ENCODE data around the gene CYREN.

The CYREN gene

GRCh38 chr7:135186841-135187253 lies 16.3 kb upstream of the CYREN start:
- Histone ChIP-seq H3K27ac (ENCODE audit: low read depth, low read length) (no peak overlapping the region), H3K36me3 (ENCODE audit: insufficient read depth, low read length) (peaks cover 20% of the 10 kb centered on the region; the same call in 1 of the 2 replicates), H3K27me3 (ENCODE audit: insufficient read depth, low read length) (no peaks in the 10 kb centered on the region), H2AFZ (ENCODE audit: low read length, unreplicated experiment) (no peak overlapping the region), H3K4me3 (ENCODE audit: low read depth, low read length) (no peak overlapping the region), H3K79me2 (ENCODE audit: control insufficient read depth, insufficient read depth, low read length, unreplicated experiment) (no peaks in the 10 kb centered on the region), H3K4me1 (ENCODE audit: control insufficient read depth, insufficient read depth, low read length, unreplicated experiment) (no peaks in the 10 kb centered on the region)

GRCh38 chr7:135186261-135186540 lies 15.7 kb upstream of the CYREN start:
- Histone ChIP-seq H3K27me3 (ENCODE audit: insufficient read depth, low read length) (no peaks in the 10 kb centered on the region), H3K36me3 (ENCODE audit: insufficient read depth, low read length) (peaks cover 24% of the 10 kb centered on the region; the same call in 1 of the 2 replicates), H3K79me2 (ENCODE audit: control insufficient read depth, insufficient read depth, low read length, unreplicated experiment) (no peaks in the 10 kb centered on the region), H2AFZ (ENCODE audit: low read length, unreplicated experiment) (no peak overlapping the region), H3K4me1 (ENCODE audit: control insufficient read depth, insufficient read depth, low read length, unreplicated experiment) (no peaks in the 10 kb centered on the region), H3K27ac (ENCODE audit: low read depth, low read length) (no peak overlapping the region), H3K4me3 (ENCODE audit: low read depth, low read length) (no peak overlapping the region)

- H3K36me3 ChIP-seq (ENCODE audit: insufficient read depth, low read length) = peaks cover 27% of the 10 kb centered on the region; the same call in 1 of the 2 replicates
- H3K27ac ChIP-seq (ENCODE audit: low read depth, low read length) = no peak overlapping the region
- H3K4me1 ChIP-seq (ENCODE audit: control insufficient read depth, insufficient read depth, low read length, unreplicated experiment) = no peaks in the 10 kb centered on the region
- H2AFZ ChIP-seq (ENCODE audit: low read length, unreplicated experiment) = no peak overlapping the region
- H3K27me3 ChIP-seq (ENCODE audit: insufficient read depth, low read length) = no peaks in the 10 kb centered on the region
- H3K4me3 ChIP-seq (ENCODE audit: low read depth, low read length) = no peak overlapping the region
- H3K79me2 ChIP-seq (ENCODE audit: control insufficient read depth, insufficient read depth, low read length, unreplicated experiment) = no peaks in the 10 kb centered on the region
These were observed 15.2 kb upstream of the CYREN start for GRCh38 chr7:135185471-135186260.

- Histone ChIP-seq H3K79me2 (ENCODE audit: control insufficient read depth, insufficient read depth, low read length, unreplicated experiment) (no peaks in the 10 kb centered on the region), H3K4me3 (ENCODE audit: low read depth, low read length) (no peak overlapping the region), H3K36me3 (ENCODE audit: insufficient read depth, low read length) (peaks cover 33% of the 10 kb centered on the region; the same call in 1 of the 2 replicates), H3K27me3 (ENCODE audit: insufficient read depth, low read length) (no peaks in the 10 kb centered on the region), H2AFZ (ENCODE audit: low read length, unreplicated experiment) (no peak overlapping the region), H3K4me1 (ENCODE audit: control insufficient read depth, insufficient read depth, low read length, unreplicated experiment) (no peaks in the 10 kb centered on the region), H3K27ac (ENCODE audit: low read depth, low read length) (no peak overlapping the region)
These were observed 13.8 kb upstream of the CYREN start for GRCh38 chr7:135184254-135184841.

- H3K4me1 ChIP-seq (ENCODE audit: control insufficient read depth, insufficient read depth, low read length, unreplicated experiment) = no peaks in the 10 kb centered on the region
- H3K79me2 ChIP-seq (ENCODE audit: control insufficient read depth, insufficient read depth, low read length, unreplicated experiment) = no peaks in the 10 kb centered on the region
- no peak overlapping the region for H3K4me3 ChIP-seq (ENCODE audit: low read depth, low read length)
- no peaks in the 10 kb centered on the region for H3K27me3 ChIP-seq (ENCODE audit: insufficient read depth, low read length)
- peaks cover 33% of the 10 kb centered on the region; the same call in 1 of the 2 replicates for H3K36me3 ChIP-seq (ENCODE audit: insufficient read depth, low read length)
- H3K27ac ChIP-seq (ENCODE audit: low read depth, low read length) = no peak overlapping the region
- no peak overlapping the region for H2AFZ ChIP-seq (ENCODE audit: low read length, unreplicated experiment)
These were observed 13.0 kb upstream of the CYREN start for GRCh38 chr7:135183478-135183877.

GRCh38 chr7:135181929-135182678 lies 11.6 kb upstream of the CYREN start:
- no peaks in the 10 kb centered on the region for H3K4me1 ChIP-seq (ENCODE audit: control insufficient read depth, insufficient read depth, low read length, unreplicated experiment)
- no peaks in the 10 kb centered on the region for H3K79me2 ChIP-seq (ENCODE audit: control insufficient read depth, insufficient read depth, low read length, unreplicated experiment)
- H3K27me3 ChIP-seq (ENCODE audit: insufficient read depth, low read length) = no peaks in the 10 kb centered on the region
- H3K36me3 ChIP-seq (ENCODE audit: insufficient read depth, low read length) = peaks cover 33% of the 10 kb centered on the region; the same call in 1 of the 2 replicates
- H3K4me3 ChIP-seq (ENCODE audit: low read depth, low read length) = no peak overlapping the region
- H3K27ac ChIP-seq (ENCODE audit: low read depth, low read length) = no peak overlapping the region
- H2AFZ ChIP-seq (ENCODE audit: low read length, unreplicated experiment) = no peak overlapping the region

- no peak overlapping the region for H3K27ac ChIP-seq (ENCODE audit: low read depth, low read length)
- peaks cover 33% of the 10 kb centered on the region; the same call in 1 of the 2 replicates for H3K36me3 ChIP-seq (ENCODE audit: insufficient read depth, low read length)
- no peak overlapping the region for H2AFZ ChIP-seq (ENCODE audit: low read length, unreplicated experiment)
- H3K4me3 ChIP-seq (ENCODE audit: low read depth, low read length) = no peak overlapping the region
- H3K79me2 ChIP-seq (ENCODE audit: control insufficient read depth, insufficient read depth, low read length, unreplicated experiment) = no peaks in the 10 kb centered on the region
- no peaks in the 10 kb centered on the region for H3K4me1 ChIP-seq (ENCODE audit: control insufficient read depth, insufficient read depth, low read length, unreplicated experiment)
- no peaks in the 10 kb centered on the region for H3K27me3 ChIP-seq (ENCODE audit: insufficient read depth, low read length)
These were observed 10.9 kb upstream of the CYREN start for GRCh38 chr7:135181261-135181928.

GRCh38 chr7:135180122-135180521 lies 9.6 kb upstream of the CYREN start:
- Histone ChIP-seq H3K27me3 (ENCODE audit: insufficient read depth, low read length) (no peaks in the 10 kb centered on the region), H3K36me3 (ENCODE audit: insufficient read depth, low read length) (peaks cover 31% of the 10 kb centered on the region; the same call in 1 of the 2 replicates), H3K4me1 (ENCODE audit: control insufficient read depth, insufficient read depth, low read length, unreplicated experiment) (no peaks in the 10 kb centered on the region), H2AFZ (ENCODE audit: low read length, unreplicated experiment) (no peak overlapping the region), H3K79me2 (ENCODE audit: control insufficient read depth, insufficient read depth, low read length, unreplicated experiment) (no peaks in the 10 kb centered on the region), H3K27ac (ENCODE audit: low read depth, low read length) (no peak overlapping the region), H3K4me3 (ENCODE audit: low read depth, low read length) (no peak overlapping the region)

GRCh38 chr7:135179321-135179925 lies 8.9 kb upstream of the CYREN start:
- Histone ChIP-seq H3K27me3 (ENCODE audit: insufficient read depth, low read length) (no peaks in the 10 kb centered on the region), H3K36me3 (ENCODE audit: insufficient read depth, low read length) (peaks cover 30% of the 10 kb centered on the region; the same call in 1 of the 2 replicates), H3K79me2 (ENCODE audit: control insufficient read depth, insufficient read depth, low read length, unreplicated experiment) (no peaks in the 10 kb centered on the region), H3K4me1 (ENCODE audit: control insufficient read depth, insufficient read depth, low read length, unreplicated experiment) (no peaks in the 10 kb centered on the region), H3K4me3 (ENCODE audit: low read depth, low read length) (no peak overlapping the region), H3K27ac (ENCODE audit: low read depth, low read length) (no peak overlapping the region), H2AFZ (ENCODE audit: low read length, unreplicated experiment) (no peak overlapping the region)

GRCh38 chr7:135178364-135178763 lies 7.9 kb upstream of the CYREN start:
- no peak overlapping the region for H3K27ac ChIP-seq (ENCODE audit: low read depth, low read length)
- H3K27me3 ChIP-seq (ENCODE audit: insufficient read depth, low read length) = no peaks in the 10 kb centered on the region
- no peak overlapping the region for H3K4me3 ChIP-seq (ENCODE audit: low read depth, low read length)
- H2AFZ ChIP-seq (ENCODE audit: low read length, unreplicated experiment) = no peak overlapping the region
- H3K4me1 ChIP-seq (ENCODE audit: control insufficient read depth, insufficient read depth, low read length, unreplicated experiment) = no peaks in the 10 kb centered on the region
- H3K36me3 ChIP-seq (ENCODE audit: insufficient read depth, low read length) = peaks cover 29% of the 10 kb centered on the region; the same call in 1 of the 2 replicates
- no peaks in the 10 kb centered on the region for H3K79me2 ChIP-seq (ENCODE audit: control insufficient read depth, insufficient read depth, low read length, unreplicated experiment)
